Astrocyte (in vitro differentiated cells and primary cell): ENCODE measurements around the gene MET.

Experiments used
- EZH2 ChIP-seq: IDR thresholded peaks from 2 replicates; pipeline ENCODE4 v1.6.1; 2012; ENCODE audit warnings: mild to moderate bottlenecking, low read length, inconsistent platforms; ENCODE audit not compliant: insufficient read depth
- TF ChIP-seq, protein P1 (sequence below): IDR thresholded peaks from 2 replicates; pipeline ENCODE4 v1.5.1; 2011; ENCODE audit warnings: low read depth, mild to moderate bottlenecking, inconsistent platforms, low read length, moderate library complexity; ENCODE audit not compliant: insufficient read depth

DNA sequence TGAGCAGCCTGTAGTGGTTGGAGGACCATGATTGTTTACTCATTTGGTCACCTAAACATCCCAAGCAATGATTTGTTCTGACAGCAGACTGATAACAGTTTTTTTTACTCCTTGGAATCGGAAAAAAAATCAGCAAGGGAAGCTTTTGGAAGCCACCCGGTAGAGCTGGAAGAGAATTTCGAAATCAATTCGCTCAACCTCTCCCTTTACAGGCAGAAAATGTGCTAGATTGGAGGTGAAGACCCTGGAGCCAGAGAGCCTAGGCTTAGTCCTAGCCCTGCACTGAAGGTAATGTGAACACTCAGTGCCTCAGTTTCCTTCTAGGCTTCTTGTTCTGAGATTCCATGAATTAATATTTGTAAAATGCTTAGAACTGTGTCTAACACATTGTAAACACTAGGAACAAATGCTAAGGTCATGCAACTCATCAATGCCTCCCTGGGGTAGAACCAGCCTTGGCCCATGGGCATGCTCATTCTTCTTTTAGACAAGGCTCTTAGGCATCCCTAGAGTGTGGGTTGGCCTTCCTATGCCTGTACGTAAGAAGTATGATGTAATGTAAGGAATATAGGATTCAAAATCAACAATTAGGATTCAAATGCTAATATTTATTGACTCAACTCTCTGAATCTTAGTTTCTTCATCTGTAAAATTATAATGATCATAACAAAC lies 52.7 kb downstream of the MET start:
- TF ChIP-seq, protein P1, sequence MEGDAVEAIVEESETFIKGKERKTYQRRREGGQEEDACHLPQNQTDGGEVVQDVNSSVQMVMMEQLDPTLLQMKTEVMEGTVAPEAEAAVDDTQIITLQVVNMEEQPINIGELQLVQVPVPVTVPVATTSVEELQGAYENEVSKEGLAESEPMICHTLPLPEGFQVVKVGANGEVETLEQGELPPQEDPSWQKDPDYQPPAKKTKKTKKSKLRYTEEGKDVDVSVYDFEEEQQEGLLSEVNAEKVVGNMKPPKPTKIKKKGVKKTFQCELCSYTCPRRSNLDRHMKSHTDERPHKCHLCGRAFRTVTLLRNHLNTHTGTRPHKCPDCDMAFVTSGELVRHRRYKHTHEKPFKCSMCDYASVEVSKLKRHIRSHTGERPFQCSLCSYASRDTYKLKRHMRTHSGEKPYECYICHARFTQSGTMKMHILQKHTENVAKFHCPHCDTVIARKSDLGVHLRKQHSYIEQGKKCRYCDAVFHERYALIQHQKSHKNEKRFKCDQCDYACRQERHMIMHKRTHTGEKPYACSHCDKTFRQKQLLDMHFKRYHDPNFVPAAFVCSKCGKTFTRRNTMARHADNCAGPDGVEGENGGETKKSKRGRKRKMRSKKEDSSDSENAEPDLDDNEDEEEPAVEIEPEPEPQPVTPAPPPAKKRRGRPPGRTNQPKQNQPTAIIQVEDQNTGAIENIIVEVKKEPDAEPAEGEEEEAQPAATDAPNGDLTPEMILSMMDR: no peak
- TF ChIP-seq EZH2: no peak
